IPS DF 4.7 (cell line): ENCODE results near the gene TMEM273.

Experiments
- DNase-seq: peaks from one replicate; pipeline ENCODE4 v3.0.0-alpha.2; 2013; ENCODE audit warnings: low spot score; ENCODE audit errors: extremely low read depth

Gene TMEM273

DNA sequence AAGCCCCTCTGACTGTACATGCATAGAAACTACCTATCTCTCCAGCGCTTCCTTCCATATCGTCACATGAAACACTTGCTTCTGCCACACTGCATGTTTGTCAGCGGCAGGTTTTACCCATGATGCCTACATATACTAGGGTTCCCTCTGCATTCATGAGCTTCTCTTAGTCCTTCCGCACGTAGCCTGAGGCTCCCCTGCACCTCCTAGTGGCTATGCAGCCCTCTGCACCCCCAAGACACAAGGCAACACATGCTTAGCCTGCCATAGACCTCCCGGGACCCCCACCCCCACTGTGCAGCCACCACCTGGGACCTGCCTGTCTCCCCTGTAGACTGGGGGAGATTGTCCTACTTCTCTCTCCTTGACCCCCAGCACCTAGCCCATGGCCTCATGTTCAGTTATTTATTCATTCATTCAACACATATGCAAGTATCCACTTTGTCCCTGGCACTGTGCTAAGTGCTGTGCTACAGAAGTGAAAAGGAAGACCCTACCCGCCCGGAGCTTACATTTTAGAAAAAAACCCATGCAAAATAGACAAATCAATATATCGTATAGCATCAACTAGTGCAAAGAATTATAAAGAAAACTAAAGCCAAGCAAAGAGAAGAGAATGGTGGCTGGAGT, 23.5 kb downstream of the TMEM273 start:
- peak; percentile 56 for DNase-seq

DNA sequence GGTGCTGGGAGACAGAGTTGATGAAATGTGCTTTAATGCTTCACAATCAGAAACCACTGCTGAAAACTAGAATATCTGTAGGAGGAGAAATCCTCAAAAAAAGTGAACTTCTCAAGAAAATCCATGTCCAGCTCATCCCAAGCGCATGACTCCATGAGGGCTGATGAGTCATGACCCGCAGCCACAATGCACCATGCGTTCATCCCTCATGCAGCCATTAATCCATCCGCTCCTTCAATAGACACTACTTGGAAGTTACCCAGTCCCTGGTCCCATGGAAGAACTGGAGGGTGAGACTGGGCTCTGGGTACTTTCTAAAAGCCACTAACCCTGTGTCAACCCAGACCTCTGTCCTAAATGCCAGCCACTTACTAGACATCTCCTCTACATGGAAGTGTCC, 24.4 kb downstream of the TMEM273 start:
- no peak for DNase-seq

DNA sequence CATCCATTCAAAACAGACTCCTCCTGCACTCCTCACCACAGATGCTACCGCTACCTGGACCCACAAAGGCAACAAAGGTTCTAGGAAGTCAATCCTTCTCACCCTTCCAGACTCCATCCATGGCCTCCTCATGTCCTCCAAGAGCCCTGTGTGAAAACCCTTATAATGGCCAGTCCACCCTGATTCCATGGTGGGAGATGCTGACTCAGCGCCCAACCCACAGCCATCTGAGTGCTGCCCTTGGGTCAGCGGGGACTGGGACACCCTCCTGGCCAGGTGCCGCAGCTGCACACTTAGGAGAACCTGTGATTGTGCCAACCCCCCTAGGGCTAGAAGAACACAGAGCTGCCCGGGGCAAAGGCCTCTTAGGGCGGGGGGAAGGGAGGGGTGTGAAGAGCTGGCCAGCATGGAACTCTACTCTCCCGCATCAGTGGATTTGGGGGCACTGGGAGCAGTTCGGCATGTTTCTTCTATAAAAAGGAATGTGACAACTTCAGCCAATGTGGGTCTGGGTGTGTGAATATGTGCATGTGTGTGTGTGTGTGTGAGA, 25.4 kb downstream of the TMEM273 start:
- DNase-seq: no peak

DNA sequence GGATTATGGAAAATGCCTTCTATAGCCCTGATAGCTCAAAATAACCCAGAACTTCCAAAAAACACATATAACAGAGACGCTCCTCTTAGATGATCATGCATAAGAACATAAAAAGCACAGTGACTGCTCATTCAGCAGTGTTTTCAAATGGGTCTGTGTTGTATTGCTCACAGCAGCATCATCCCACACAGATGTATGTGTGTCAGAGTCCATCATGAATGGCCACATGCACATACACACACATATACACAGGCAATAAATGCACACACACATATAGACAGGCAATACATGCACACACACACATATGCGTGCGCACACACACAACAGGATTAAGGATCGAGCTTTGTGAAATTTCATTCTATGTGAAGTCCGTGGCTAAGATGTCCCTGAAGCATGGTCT, 26.1 kb downstream of the TMEM273 start:
- no peak for DNase-seq

DNA sequence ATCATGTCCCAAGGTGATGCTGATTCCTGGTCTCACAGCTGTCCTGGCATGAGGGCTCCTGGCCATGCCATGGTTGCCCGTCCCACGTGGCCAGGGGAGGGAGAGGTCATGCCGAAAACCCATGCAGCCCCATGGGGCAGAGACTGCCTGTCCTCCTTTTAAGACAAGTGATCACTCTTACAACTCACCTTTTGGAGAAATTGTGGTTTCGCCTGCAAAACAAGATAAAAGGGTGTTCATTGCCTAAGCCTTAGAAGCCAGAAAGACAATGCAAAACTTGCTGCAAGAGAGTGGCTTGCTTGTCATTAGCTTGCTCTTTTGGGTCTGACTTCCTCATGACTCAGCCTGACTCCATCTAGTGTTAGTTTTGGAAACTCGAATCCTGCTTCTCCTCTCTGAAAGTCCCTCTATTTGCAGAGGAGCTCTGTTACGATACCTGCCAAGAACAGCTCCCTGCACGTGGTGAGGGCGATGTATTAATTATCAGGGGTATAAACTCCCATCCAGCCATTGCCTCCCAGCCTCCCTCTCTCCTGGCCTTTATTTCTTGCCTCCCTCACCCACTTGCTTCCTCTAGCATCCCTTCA, 26.7 kb downstream of the TMEM273 start:
- no peak for DNase-seq

DNA sequence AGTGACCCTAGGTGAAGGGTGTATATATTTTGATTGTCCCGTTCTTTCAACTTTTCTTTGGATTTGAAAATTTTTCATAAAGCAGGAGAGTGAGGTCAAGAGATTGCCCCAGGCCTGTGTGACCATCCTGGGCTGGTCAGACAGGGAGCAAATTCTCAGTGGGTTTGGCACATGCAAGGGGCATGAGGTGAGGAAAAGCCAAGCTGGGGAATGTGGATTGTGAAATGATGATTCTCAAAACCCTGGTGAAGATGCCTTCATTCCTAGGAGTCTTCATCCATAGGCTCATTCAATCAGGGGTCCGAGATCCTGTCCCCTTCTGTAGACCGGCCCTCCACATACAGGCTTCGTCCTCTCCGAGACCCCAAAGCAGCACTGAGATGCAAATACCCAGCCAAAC, 27.4 kb downstream of the TMEM273 start:
- no peak for DNase-seq

DNA sequence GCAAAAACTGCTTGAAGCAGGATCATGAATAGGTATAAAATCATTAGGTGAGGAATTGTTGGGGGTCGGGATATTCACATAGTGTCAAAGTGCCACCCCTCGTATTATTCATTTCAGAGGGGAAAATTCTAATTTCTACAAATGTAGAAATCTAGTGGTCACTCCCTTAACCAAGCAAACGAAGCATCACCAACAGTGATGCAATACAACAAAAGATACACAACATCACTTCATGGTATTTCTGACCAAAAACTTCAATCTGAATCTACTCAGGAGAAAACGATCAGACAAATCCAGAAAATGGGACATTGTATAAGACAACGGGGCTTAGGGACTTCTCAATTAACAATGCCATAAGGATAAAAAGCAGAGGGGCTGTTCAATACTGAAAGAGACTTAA, 28.1 kb downstream of the TMEM273 start:
- no peak for DNase-seq

DNA sequence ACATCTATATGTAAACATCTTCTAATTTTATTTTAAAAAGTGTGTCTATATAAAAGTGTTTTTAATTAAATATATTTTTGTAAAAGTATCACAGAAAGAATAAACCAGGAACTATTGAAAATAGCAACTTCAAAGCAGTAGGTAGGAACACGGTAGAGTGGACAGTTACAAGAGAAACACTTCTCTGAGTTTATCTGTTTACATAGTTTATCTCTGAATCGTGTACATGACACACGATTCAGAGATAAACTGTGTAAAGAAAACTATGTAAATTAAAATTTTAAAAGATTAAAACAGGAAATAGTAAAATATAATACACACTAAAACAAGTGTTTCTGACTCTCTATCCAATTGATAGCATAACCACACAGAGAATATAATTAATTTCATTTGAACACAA, 29.3 kb downstream of the TMEM273 start:
- DNase-seq: no peak

DNA sequence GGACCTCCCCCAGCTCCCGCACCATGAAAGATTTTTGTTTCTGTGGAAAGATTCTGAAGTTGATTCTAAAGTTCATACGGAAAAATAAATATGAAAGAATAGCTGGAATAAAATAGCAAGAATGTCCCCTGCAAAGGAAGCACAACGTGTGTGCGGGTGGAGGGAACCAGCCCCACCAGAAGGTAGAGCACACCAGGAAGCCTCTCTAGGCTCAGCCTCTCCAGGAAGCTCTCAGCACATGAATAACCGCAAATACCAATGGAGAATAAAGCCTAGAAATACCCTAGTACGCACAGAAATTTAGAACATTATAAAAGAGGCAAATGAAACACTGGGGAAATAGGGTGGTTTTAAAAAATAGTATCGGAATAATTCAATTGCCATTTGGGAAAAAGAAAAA, 29.8 kb downstream of the TMEM273 start:
- DNase-seq: no peak

DNA sequence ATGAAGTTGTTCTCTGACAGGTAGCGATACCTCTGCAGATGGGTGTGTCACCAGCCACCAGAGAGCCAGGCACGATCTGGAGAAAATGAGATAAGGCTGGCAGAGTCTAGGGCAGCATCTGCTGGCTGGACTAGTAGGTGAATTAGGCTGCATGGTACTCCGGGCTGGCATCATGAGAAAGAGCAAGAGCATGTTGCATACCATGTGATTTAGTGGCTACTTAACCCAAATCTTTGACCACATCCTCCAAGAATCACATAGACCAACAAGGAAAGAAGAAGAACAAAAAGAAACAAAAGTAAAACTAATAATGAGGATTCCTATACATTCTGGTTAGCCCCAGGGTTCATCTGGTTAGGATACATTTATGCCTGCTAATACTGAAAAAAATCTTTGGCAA, 31.0 kb downstream of the TMEM273 start:
- no peak for DNase-seq

DNA sequence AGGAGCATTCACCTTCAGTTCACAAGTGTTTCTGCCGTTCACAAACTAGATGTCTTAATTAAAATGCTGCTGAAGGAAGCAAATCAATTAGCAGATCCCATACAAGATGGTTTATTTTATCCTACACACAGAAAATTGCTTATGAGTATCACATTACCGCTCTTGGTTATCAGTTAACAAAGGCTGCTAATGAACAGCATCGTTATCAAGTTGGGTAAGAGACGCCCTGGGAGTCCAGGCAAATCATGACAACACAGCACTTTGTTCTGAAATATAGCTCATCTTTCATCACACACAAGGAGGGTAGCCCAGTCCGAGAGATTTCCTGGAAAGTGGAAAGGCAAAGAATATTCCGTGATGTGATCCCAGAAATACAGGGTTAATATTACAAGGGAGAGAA, 33.5 kb downstream of the TMEM273 start:
- DNase-seq: no peak

DNA sequence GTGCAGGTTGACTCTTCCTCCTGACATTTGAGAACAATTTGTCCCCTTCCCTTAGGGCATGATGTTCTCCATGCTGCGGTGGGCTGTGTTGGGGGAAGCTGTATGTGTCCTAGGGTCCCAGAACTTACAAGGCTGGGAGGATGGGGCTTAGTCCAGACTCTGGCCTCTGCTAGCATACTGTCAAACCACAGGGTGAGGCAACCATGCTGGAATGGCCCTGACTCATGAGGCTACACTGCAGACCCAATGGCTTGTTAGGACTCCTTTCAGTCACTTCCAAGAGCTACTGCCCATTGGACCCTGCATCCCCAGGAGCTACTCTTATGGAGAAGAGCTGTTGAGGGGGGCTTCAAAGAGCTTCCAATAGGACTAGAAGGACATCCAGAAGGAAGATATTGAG, 34.2 kb downstream of the TMEM273 start:
- no peak for DNase-seq

DNA sequence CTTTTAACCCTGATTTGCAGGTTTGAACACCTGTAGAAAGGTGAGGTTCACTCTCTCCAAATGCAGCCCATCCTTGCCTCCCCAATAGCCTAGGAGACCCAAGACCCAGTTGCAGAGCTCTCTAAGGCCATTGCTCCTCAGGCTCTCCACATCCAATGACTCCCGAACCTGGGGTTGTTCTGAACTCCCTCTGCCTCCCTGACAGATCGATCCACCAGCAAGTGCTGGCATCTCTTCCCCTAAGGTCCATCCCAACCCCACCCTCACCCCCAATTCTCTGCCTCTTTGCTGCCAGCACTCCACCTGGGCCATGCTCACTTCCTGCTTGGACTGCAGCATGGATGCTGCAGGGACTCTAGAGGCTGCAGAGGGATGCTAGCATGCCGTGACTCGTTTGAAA, 35.1 kb downstream of the TMEM273 start:
- no peak for DNase-seq

DNA sequence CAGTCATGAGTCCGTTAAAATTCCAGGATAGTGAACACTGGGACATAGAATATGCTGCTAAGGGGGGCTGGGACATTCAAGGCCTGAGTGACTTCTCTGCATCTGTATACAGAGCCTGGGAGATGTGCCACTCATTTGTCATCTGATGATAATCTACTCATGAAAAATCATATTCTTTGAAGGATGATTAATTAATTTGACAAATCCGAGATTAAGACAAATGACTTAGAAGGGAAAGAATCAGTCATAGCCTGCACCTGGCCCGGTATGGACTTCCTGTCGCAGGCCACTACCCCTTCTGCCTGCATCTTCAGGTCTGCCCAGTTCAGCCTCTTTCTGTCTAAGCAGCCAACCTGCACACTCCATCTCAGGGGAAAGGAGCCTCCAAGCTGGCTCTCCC, 35.5 kb downstream of the TMEM273 start:
- no peak for DNase-seq

DNA sequence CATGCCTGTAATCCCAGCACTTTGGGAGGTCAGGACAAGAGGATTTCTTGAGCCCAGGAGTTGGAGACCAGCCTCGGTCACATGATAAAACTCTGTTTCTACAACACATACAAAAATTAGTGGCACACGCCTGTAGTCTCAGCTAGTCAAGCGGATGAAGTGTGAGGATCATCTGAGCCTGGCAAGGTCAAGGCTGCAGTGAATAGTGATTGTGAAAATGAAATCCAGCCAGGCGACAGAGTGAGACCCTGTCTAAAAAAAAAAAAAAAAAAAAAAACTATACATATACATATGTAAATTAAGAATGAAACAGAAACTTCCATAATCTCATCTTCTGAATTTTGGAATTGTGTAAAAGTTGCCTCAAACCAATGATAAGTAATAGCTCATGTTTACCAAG, 36.2 kb downstream of the TMEM273 start:
- no peak for DNase-seq

DNA sequence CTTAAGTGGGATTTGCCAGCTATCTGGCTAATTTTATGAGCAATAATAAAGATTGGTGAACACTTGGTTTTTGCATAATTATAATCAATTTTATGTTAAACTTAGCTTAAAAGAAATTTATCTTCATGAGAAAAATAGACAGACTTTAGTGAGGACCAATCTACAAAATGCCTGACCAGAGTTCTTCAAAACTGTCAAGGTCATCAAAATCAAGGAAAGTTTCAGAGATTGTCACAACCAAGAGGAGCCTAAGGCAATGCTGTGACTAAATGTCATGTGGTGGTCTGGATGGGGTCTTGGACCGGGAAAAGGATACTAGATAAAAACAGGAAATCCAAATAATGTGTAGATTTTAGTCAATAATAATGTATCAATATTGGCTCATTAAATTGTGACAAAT, 36.7 kb downstream of the TMEM273 start:
- DNase-seq: no peak

DNA sequence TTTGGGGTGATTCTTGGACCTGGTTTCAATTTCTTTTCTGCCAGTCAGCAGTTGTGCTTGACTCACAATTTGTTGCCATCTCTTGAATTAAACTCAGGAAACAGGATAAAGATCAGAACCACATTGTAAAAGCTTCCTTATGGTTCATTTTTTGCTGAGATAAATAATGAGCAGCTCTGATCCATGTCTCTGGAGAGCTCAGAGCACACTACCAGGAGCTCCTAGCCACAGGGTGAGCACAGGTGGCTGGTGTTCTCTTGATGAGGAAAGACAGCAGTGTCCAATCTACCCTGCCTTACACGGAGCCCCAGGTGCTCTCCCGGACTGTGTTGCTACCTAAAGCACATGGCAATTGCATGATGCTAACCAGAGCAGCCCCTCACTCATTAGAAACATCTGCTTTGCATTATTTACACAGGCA, 37.2 kb downstream of the TMEM273 start:
- DNase-seq: no peak

DNA sequence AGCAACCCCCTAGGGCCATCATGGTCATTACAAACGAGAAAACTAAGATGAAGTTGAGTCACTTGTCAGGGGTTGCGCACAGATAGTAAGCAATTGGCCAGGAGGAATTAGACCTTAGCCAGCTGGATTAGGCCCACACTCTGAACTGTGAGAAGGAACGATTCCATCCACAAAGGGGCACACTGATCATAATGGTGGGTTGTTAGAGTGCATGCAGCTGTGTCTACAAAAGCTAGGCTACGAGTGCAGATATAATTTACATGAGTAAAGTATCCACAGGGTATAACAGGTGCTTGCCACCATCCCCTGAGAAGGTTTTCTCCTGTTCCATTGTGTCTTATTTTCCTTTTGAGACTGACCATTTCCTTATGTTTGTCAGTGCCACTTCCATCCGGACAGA, 37.8 kb downstream of the TMEM273 start:
- no peak for DNase-seq

DNA sequence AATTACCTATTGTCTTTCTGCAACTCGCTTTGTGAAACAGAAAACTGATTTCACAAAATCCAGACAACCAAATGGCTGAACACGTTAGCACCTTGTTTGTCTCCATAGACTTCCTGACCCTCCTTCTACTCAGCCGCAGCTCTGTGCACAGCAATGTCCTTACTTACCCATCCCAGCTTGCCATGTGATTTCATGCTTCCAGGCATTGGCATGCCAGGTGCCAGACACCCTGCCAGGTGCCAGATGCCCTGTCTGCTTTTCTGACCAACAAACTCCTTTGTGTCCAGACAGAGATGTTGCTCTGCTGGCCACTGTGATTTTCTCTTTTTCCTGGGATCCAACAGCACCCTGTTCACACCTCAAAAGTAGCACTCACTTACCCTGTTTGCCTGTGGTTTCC, 38.3 kb downstream of the TMEM273 start:
- DNase-seq: no peak

DNA sequence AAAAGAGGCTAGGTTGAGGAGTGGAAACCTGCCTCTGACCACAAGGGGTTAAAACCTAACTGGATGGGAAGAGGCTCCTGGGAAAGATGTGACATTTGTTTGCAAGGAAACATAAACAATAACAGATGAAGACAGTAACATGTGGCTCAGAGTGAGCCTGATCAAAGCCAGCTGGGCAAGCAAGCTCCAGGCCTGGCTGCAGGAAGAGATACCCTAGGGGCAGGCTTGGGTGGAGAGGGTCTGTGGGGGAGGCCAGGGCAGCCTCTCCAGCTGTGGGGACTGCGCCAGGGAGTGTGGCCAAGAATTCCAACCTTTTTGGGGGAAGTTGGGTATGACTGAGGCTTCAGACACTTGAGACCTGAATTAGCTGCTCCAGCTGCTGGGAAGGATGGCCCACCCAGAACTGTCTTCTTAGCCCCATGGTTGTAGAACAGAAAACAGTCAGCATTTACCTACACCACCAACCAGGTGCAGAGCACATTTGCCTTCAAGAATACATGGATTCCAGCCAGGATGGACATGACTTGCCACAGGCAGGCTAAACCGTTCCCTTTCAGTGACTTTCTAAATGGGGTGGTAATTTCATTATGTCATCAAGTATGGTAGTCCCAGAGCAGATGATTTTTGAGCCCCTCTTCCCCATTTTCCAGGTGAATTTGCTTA, 44.0 kb downstream of the TMEM273 start:
- DNase-seq: no peak

DNA sequence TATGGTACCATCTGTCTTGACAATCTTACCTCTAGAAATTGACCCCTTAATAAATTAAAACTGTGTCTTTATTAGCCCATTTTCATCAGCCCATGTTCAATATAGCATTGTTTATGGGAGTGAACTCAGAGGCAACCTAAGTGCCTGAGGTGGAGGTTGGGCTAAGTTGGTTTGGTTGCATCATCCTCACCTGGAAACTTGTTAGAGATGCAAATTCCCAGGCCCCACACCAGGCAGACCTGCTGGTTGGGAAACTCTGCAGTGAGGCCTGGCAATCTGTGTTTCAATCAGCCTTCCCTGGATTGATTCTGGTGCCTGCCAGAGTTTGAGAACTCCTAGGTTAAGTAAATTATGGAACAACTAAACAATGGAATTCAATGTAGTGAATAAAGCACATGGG, 44.9 kb downstream of the TMEM273 start:
- DNase-seq: no peak

DNA sequence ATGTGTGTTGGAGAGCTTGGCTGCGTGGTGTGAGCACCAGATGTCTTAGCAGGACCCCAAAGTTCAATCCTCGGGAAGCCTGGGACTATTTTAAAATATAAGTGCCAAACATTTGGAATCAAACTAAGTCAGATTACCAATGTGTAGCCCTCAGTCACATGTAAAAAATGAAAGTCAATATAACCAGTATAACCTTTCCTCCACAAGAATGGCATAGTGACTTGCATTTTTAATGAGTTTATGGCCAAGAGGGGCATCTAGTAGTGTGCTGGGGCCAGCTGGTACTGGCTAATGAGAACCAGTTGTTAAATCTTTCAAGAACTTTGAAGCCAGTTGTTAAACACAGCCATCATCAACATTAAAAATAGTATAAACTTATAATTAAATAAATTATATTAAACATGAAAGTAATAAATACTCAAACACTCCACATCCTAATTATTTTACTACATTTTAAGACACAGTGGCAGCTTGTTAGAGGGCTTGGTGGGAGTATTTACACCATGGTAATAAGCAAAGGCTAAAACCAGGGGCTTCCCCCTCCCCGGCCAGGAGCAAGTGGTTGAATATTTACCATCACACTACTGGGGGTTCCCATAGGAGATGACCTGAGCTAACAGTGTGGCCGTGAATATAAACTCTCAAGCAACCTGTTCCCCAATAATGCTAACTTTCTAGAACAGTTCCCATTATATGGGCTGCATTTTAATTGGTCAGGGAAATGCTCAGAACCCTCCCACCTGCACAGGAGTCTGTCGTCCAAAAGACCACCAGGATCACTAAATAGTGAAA, 46.5 kb downstream of the TMEM273 start:
- no peak for DNase-seq
